IgD-negative memory B cell (primary cell): ENCODE measurements around the gene FIZ1. TPM values are rescaled to one million over a fixed set of nuclear protein-coding genes. Genes with fewer than 3 reads are reported as not detected.
"Not testable (repeated sequence)": the region's sequence is repeated elsewhere in the genome, so short reads cannot be mapped to it uniquely, and the experiment has no call there.

ENCODE experiments used
- H3K27ac Mint-ChIP-seq, 3 donors: one replicate each; pipeline ENCODE4 v1.8.0; 2020 to 2022; ENCODE audit warnings: mild to moderate bottlenecking in 3 of 3, mixed read lengths in 3 of 3, moderate library complexity in 1 of 3
- H3K27me3 Mint-ChIP-seq: one replicate; pipeline ENCODE4 v1.8.0; 2021; ENCODE audit warnings: mixed read lengths
- H3K36me3 Mint-ChIP-seq: one replicate; pipeline ENCODE4 v1.8.0; 2020; ENCODE audit warnings: mild to moderate bottlenecking, mixed read lengths
- H3K4me1 Mint-ChIP-seq, 3 donors: one replicate each; pipeline ENCODE4 v1.8.0; 2020 to 2022; ENCODE audit warnings: mixed read lengths in 3 of 3, mild to moderate bottlenecking in 1 of 3
- H3K4me3 Mint-ChIP-seq, 4 donors: one replicate each; pipeline ENCODE4 v1.8.0; 2020 to 2022; ENCODE audit warnings: mild to moderate bottlenecking in 4 of 4, mixed read lengths in 4 of 4, moderate library complexity in 3 of 4
- H3K9me3 Mint-ChIP-seq, 3 donors: one replicate each; pipeline ENCODE4 v1.8.0; 2020 to 2021; ENCODE audit warnings: mixed read lengths in 3 of 3, mild to moderate bottlenecking in 1 of 3
- polyA plus RNA-seq: library from polyadenylated mRNA; unstranded; fragments of 300-500 nt; fragmentation: Illumina TruSeq; gene quantifications from one replicate; pipeline ENCODE4 v1.2.3, GENCODE V29; 2021

FIZ1 gene
- polyA plus RNA-seq, 1 donor from 2014 or later: 3.1 TPM

- Mint-ChIP-seq H3K36me3 (no peaks in the 10 kb centered on the region), H3K27me3 (peaks cover 7% of the 10 kb centered on the region), H3K27ac (peak overlapping the region; percentile 31 to 71 (median 58)), H3K4me3 (peak overlapping the region; percentile 63 to 87 (median 75)), H3K9me3 (no peaks in the 10 kb centered on the region), H3K4me1 (peaks cover 12 to 28% (median 18%) of the 10 kb centered on the region in 3 donors)
Observed at GRCh38 chr19:55585658-55586339, 13.5 kb downstream of the FIZ1 start.

- Mint-ChIP-seq H3K4me1 (peaks cover 12 to 30% (median 19%) of the 10 kb centered on the region in 3 donors), H3K36me3 (no peaks in the 10 kb centered on the region), H3K27ac (peak overlapping the region in 1 of 3 donors; percentile 58), H3K4me3 (peak overlapping the region in 1 of 4 donors; percentile 71), H3K27me3 (peaks cover 6% of the 10 kb centered on the region), H3K9me3 (no peaks in the 10 kb centered on the region)
Observed at GRCh38 chr19:55584871-55585270, 14.4 kb downstream of the FIZ1 start.

- H3K27me3 Mint-ChIP-seq, H3K36me3 Mint-ChIP-seq, H3K9me3 Mint-ChIP-seq, H3K27ac Mint-ChIP-seq: not testable (repeated sequence)
- Mint-ChIP-seq H3K4me1 (peaks cover 12 to 33% (median 23%) of the 10 kb centered on the region in 3 donors), H3K4me3 (peak overlapping the region in 1 of 4 donors; percentile 17)
Observed at GRCh38 chr19:55583897-55584296, 15.4 kb downstream of the FIZ1 start.

GRCh38 chr19:55582284-55582683, 17.0 kb downstream of the FIZ1 start:
- H3K4me1 Mint-ChIP-seq: peaks cover 9 to 30% (median 20%) of the 10 kb centered on the region in 3 donors

GRCh38 chr19:55581823-55582223, 17.5 kb downstream of the FIZ1 start:
- Mint-ChIP-seq H3K9me3 (no peaks in the 10 kb centered on the region), H3K36me3 (peaks cover 4% of the 10 kb centered on the region), H3K4me3 (peak overlapping the region in 3 of 4 donors; percentile 15 to 61 (median 36)), H3K4me1 (peaks cover 6 to 27% (median 18%) of the 10 kb centered on the region in 3 donors), H3K27me3 (peaks cover 3% of the 10 kb centered on the region), H3K27ac (peak overlapping the region in 2 of 3 donors; percentile 10 to 50)

More at GRCh38 chr19:55582284-55582683, 17.0 kb downstream of the FIZ1 start:
- Mint-ChIP-seq H3K4me3 (peak overlapping the region in 2 of 4 donors; percentile 36 to 61), H3K27ac (peak overlapping the region in 1 of 3 donors; percentile 10)
- not testable (repeated sequence) for H3K9me3 Mint-ChIP-seq, H3K36me3 Mint-ChIP-seq, H3K27me3 Mint-ChIP-seq

- Mint-ChIP-seq H3K36me3 (peaks cover 5% of the 10 kb centered on the region), H3K4me3 (peak overlapping the region; percentile 39 to 83 (median 78)), H3K4me1 (peaks cover 6 to 24% (median 17%) of the 10 kb centered on the region in 3 donors), H3K9me3 (no peaks in the 10 kb centered on the region), H3K27me3 (peaks cover 3% of the 10 kb centered on the region), H3K27ac (peak overlapping the region in 2 of 3 donors; percentile 50 to 54)
Observed at GRCh38 chr19:55581145-55581822, 18.0 kb downstream of the FIZ1 start.

- H3K9me3 Mint-ChIP-seq: peaks cover 0 to 2% (median 0%) of the 10 kb centered on the region in 3 donors
- H3K27me3 Mint-ChIP-seq: peaks cover 2% of the 10 kb centered on the region
- H3K36me3 Mint-ChIP-seq: peaks cover 7% of the 10 kb centered on the region
- H3K27ac Mint-ChIP-seq: peak within 1 kb of the TSS; percentile 54 to 88 (median 79)
- H3K4me1 Mint-ChIP-seq: peaks cover 6 to 21% (median 14%) of the 10 kb centered on the region in 3 donors
- peak within 1 kb of the TSS; percentile 72 to 84 (median 80) for H3K4me3 Mint-ChIP-seq
Observed at GRCh38 chr19:55580628-55581144, 18.6 kb downstream of the FIZ1 start, which contains the start of gene ZNF579. Gene ZNF579 (minus strand): TSS chr19:55580848. CDS start chr19:55579639, 1,209 bp downstream.

GRCh38 chr19:55579766-55580621, 19.3 kb downstream of the FIZ1 start:
- Mint-ChIP-seq H3K4me1 (peaks cover under 1 to 16% (median 8%) of the 10 kb centered on the region in 3 donors), H3K36me3 (peaks cover 7% of the 10 kb centered on the region), H3K9me3 (peaks cover 0 to 2% (median 0%) of the 10 kb centered on the region in 3 donors), H3K4me3 (peak overlapping the region; percentile 72 to 84 (median 80)), H3K27ac (peak overlapping the region; percentile 54 to 88 (median 79)), H3K27me3 (peaks cover 2% of the 10 kb centered on the region)

GRCh38 chr19:55578761-55579747, 20.3 kb downstream of the FIZ1 start:
- Mint-ChIP-seq H3K4me1 (peaks cover 0 to 16% (median 5%) of the 10 kb centered on the region in 3 donors), H3K27me3 (peaks cover 2% of the 10 kb centered on the region), H3K36me3 (peaks cover 7% of the 10 kb centered on the region), H3K4me3 (peak overlapping the region; percentile 72 to 84 (median 80)), H3K27ac (peak overlapping the region in 2 of 3 donors; percentile 79 to 88), H3K9me3 (peaks cover 0 to 2% (median 0%) of the 10 kb centered on the region in 3 donors)

GRCh38 chr19:55578031-55578760, 21.1 kb downstream of the FIZ1 start:
- H3K27ac Mint-ChIP-seq: no peak overlapping the region
- peaks cover 0 to 2% (median 0%) of the 10 kb centered on the region in 3 donors for H3K9me3 Mint-ChIP-seq
- peaks cover 2% of the 10 kb centered on the region for H3K27me3 Mint-ChIP-seq
- peaks cover 7% of the 10 kb centered on the region for H3K36me3 Mint-ChIP-seq
- peaks cover 0 to 16% (median 5%) of the 10 kb centered on the region in 3 donors for H3K4me1 Mint-ChIP-seq
- H3K4me3 Mint-ChIP-seq: no peak overlapping the region

GRCh38 chr19:55576746-55577145, 22.6 kb downstream of the FIZ1 start:
- Mint-ChIP-seq H3K36me3 (peaks cover 7% of the 10 kb centered on the region), H3K4me1 (peaks cover 0 to 14% (median 5%) of the 10 kb centered on the region in 3 donors), H3K27ac (no peak overlapping the region), H3K4me3 (peak overlapping the region in 2 of 4 donors; percentile 35 to 74), H3K27me3 (peaks cover 2% of the 10 kb centered on the region), H3K9me3 (peaks cover 0 to 2% (median 0%) of the 10 kb centered on the region in 3 donors)

GRCh38 chr19:55573929-55574328, 25.4 kb downstream of the FIZ1 start:
- H3K36me3 Mint-ChIP-seq, H3K27ac Mint-ChIP-seq, H3K27me3 Mint-ChIP-seq, H3K4me1 Mint-ChIP-seq, H3K9me3 Mint-ChIP-seq, H3K4me3 Mint-ChIP-seq: not testable (repeated sequence)

GRCh38 chr19:55569477-55569876, 29.8 kb downstream of the FIZ1 start:
- not testable (repeated sequence) for H3K4me3 Mint-ChIP-seq, H3K27ac Mint-ChIP-seq, H3K27me3 Mint-ChIP-seq, H3K36me3 Mint-ChIP-seq, H3K9me3 Mint-ChIP-seq, H3K4me1 Mint-ChIP-seq
